BE2C (cell line): ENCODE data around the gene ZNF157.
A peak's percentile ranks its signal among the peaks of the same experiment; 100 is the strongest.
"Not testable (repeated sequence)": the region's sequence is repeated elsewhere in the genome, so short reads cannot be mapped to it uniquely, and the experiment has no call there.

Experiments
- DNase-seq: peaks from one replicate; pipeline ENCODE4 v3.0.0-alpha.2; 2020
- H3K27me3 ChIP-seq: fragments of 250-450 bp; sonication (Bioruptor Pico); 2 replicates; pipeline ENCODE4 v1.5.1; 2020; ENCODE audit warnings: mild to moderate bottlenecking
- H3K36me3 ChIP-seq: fragments of 250-450 bp; sonication (Bioruptor Pico); 2 replicates; pipeline ENCODE4 v1.5.1; 2020; ENCODE audit warnings: mild to moderate bottlenecking
- H3K4me1 ChIP-seq: fragments of 250-450 bp; sonication (Bioruptor Pico); 2 replicates; pipeline ENCODE4 v1.5.1; 2020
- H3K4me3 ChIP-seq: 2 replicates; pipeline ENCODE4 v1.5.1; 2011; ENCODE audit warnings: low read depth, low read length
- H3K9me3 ChIP-seq: fragments of 250-450 bp; sonication (Bioruptor Pico); 2 replicates; pipeline ENCODE4 v1.5.1; 2020
- CTCF ChIP-seq: IDR thresholded peaks from 2 replicates; pipeline ENCODE4 v1.5.1; 2012; ENCODE audit warnings: mild to moderate bottlenecking, low read depth, low read length

Gene ZNF157

GRCh38 chrX:47380268-47380667 lies 9.9 kb downstream of the ZNF157 start:
- TF ChIP-seq CTCF, result no peak
- Histone ChIP-seq H3K36me3 (no peaks in the 10 kb centered on the region), H3K4me1 (no peaks in the 10 kb centered on the region), H3K4me3 (no peak overlapping the region), H3K9me3 (no peaks in the 10 kb centered on the region), H3K27me3 (no peaks in the 10 kb centered on the region)
- no peak for DNase-seq

- not testable (repeated sequence) for H3K36me3 ChIP-seq, H3K9me3 ChIP-seq, H3K27me3 ChIP-seq, H3K4me3 ChIP-seq, DNase-seq, H3K4me1 ChIP-seq
Measured at GRCh38 chrX:47380837-47381236, 10.5 kb downstream of the ZNF157 start.

- Histone ChIP-seq H3K4me1 (no peaks in the 10 kb centered on the region), H3K36me3 (no peaks in the 10 kb centered on the region), H3K27me3 (no peaks in the 10 kb centered on the region), H3K9me3 (no peaks in the 10 kb centered on the region), H3K4me3 (no peak overlapping the region)
- DNase-seq, result peak; percentile 63
- TF ChIP-seq CTCF, result peak; percentile 77
Measured at GRCh38 chrX:47384502-47384901, 14.1 kb downstream of the ZNF157 start.

- no peaks in the 10 kb centered on the region for H3K27me3 ChIP-seq
- no peak for TF ChIP-seq CTCF
- DNase-seq, result no peak
- no peaks in the 10 kb centered on the region for H3K36me3 ChIP-seq
- no peak overlapping the region for H3K4me3 ChIP-seq
- H3K9me3 ChIP-seq, result no peaks in the 10 kb centered on the region
- no peaks in the 10 kb centered on the region for H3K4me1 ChIP-seq
Measured at GRCh38 chrX:47390780-47391179, 20.4 kb downstream of the ZNF157 start.

GRCh38 chrX:47413179-47413594 lies 42.8 kb downstream of the ZNF157 start:
- H3K4me1 ChIP-seq, result no peaks in the 10 kb centered on the region
- DNase-seq, result no peak
- no peaks in the 10 kb centered on the region for H3K27me3 ChIP-seq
- no peaks in the 10 kb centered on the region for H3K36me3 ChIP-seq
- no peaks in the 10 kb centered on the region; the same call in 1 of the 2 replicates for H3K9me3 ChIP-seq
- no peak overlapping the region for H3K4me3 ChIP-seq
- no peak for TF ChIP-seq CTCF

GRCh38 chrX:47420265-47420664 lies 49.9 kb downstream of the ZNF157 start:
- Histone ChIP-seq H3K27me3 (no peaks in the 10 kb centered on the region), H3K36me3 (no peaks in the 10 kb centered on the region), H3K4me1 (no peaks in the 10 kb centered on the region), H3K4me3 (no peak overlapping the region), H3K9me3 (no peaks in the 10 kb centered on the region)
- DNase-seq, result no peak
- no peak for TF ChIP-seq CTCF

GRCh38 chrX:47420962-47421361 lies 50.6 kb downstream of the ZNF157 start:
- H3K4me1 ChIP-seq, result no peaks in the 10 kb centered on the region
- no peak for DNase-seq
- no peaks in the 10 kb centered on the region for H3K9me3 ChIP-seq
- H3K27me3 ChIP-seq, result no peaks in the 10 kb centered on the region
- TF ChIP-seq CTCF, result no peak
- H3K4me3 ChIP-seq, result no peak overlapping the region
- H3K36me3 ChIP-seq, result no peaks in the 10 kb centered on the region
